Pancreas (tissue), 10 donors: Measurements from ENCODE around the gene ZNF784. TPM values are rescaled to one million over a fixed set of nuclear protein-coding genes. Genes with fewer than 3 reads are reported as not detected.

Source experiments
- ATAC-seq, 4 donors: fragments of 200-7000 bp; cut with Tn5 transposase; one replicate each; pipeline versions ENCODE4 v1.8.0 to v1.9.1; 2020; ENCODE audit warnings: mild to moderate bottlenecking in 4 of 4, moderate library complexity in 4 of 4
- DNase-seq, 6 donors: peaks; one replicate each; pipeline ENCODE4 v3.0.0-alpha.2; 2020
- FAIRE-seq: peaks from 2 replicates; lab custom pipeline; 2012; peaks lifted over from hg19 to GRCh38; lab: Jason Lieb, UNC
- H3K27ac ChIP-seq, 4 donors: fragments of 200-600 bp; sonication (generic); 1 replicate in 3 of 4; 2 replicates in 1 of 4; pipeline versions ENCODE4 v1.5.0 to v1.8.0; 2020
- H3K27me3 ChIP-seq, 4 donors: fragments of 200-600 bp; one replicate each; pipeline ENCODE4 v1.8.0; 2021
- H3K36me3 ChIP-seq, 3 donors: fragments of 200-600 bp; sonication (generic) in 1 of 3; one replicate each; pipeline versions ENCODE4 v1.5.0 to v1.8.0; 2020 to 2021
- H3K4me1 ChIP-seq, 3 donors: fragments of 200-600 bp; one replicate each; pipeline ENCODE4 v1.8.0; 2021
- H3K4me3 ChIP-seq, 4 donors: fragments of 200-600 bp; sonication (generic) in 2 of 4; one replicate each; pipeline versions ENCODE4 v1.5.0 to v1.8.0; 2020 to 2021
- H3K9me3 ChIP-seq, 4 donors: fragments of 200-600 bp; one replicate each; pipeline ENCODE4 v1.8.0; 2021
- CTCF ChIP-seq, 4 donors: fragments of 200-600 bp; sonication (generic) in 3 of 4; IDR thresholded peaks; one replicate each; pipeline versions ENCODE4 v1.5.0 to v1.8.0; 2021; ENCODE audit warnings: antibody characterized with exemption in 4 of 4
- WGBS, 2 donors: extraction: QIAGEN DNeasy Blood & Tissue Kit; methylation state at CpG; one replicate each; pipeline ENCODE4 v1.1.7; 2013; 5-methylcytosine and 5-hydroxymethylcytosine counted together
- intact Hi-C, 3 donors: fragments of 100-400 bp; cut with DNase I; formaldehyde crosslinking; loops; one replicate each; pipeline versions ENCODE4 v1.11.1 to v1.14.2; 2022
- polyA plus RNA-seq, 2 donors: library from polyadenylated mRNA; stranded (reverse); fragments of 200-250 nt; gene quantifications; one replicate each; pipeline ENCODE4 v1.2.3, GENCODE V29; 2013
- total RNA-seq, 6 donors: library from RNA; stranded (reverse); fragmentation: NEBNext Ultra II Directional in 4 of 6; extraction: Animal tissue kit (Norgen Biotek cat#: 25700) in 4 of 6; gene quantifications; one replicate each; pipeline versions ENCODE4 v1.2.1 to v1.2.4, GENCODE V29; 2021 to 2023
- donor health status: healthy with polysubstance abuse.
- donor health status: DM: no; HTN: no; CAD: no; lungs with moderate emphysema.
- donor health status: DM: no; HTN: no; CAD: no.
- donor health status: control.
- donor health status: control.
- donor health status: Bipolar disorder and iron deficiency.
- donor health status: DM: yes; HTN: yes; CAD: no.
- donor health status: DM: no; HTN: no; CAD: no.
- donor health status: DM: no; HTN: no; CAD: no.
- donor health status: DM: yes; HTN: yes; CAD: no.

ZNF784 gene
- total and polyA plus RNA-seq, 8 donors: 3.7 to 12.9 (median 5.1) TPM

GRCh38 chr19:55644191-55644833 is 19.9 kb upstream of the ZNF784 start:
- no peak for FAIRE-seq
- peak overlapping the region in 1 of 4 donors; percentile 31 for H3K27ac ChIP-seq
- ATAC-seq: no peak
- intact Hi-C loops: no loop called here
- WGBS, 2 donors: 46 to 49% methylated on average over 11 to 12 of the region's 12 CpGs
- H3K9me3 ChIP-seq: no peaks in the 10 kb centered on the region
- peaks cover 7 to 18% (median 18%) of the 10 kb centered on the region in 3 donors for H3K4me1 ChIP-seq
- H3K4me3 ChIP-seq: peak overlapping the region; percentile 33 to 86 (median 68)
- TF ChIP-seq CTCF (IDR thresholded peaks at IDR 0.05): no peak
- no peaks in the 10 kb centered on the region for H3K27me3 ChIP-seq
- peak in 1 of 6 donors; percentile 30 for DNase-seq
- no peaks in the 10 kb centered on the region for H3K36me3 ChIP-seq

- H3K36me3 ChIP-seq: no peaks in the 10 kb centered on the region
- peaks cover 7 to 19% (median 17%) of the 10 kb centered on the region in 3 donors for H3K4me1 ChIP-seq
- H3K9me3 ChIP-seq: no peaks in the 10 kb centered on the region
- peak in 2 of 6 donors; percentile 16 to 80 for DNase-seq
- intact Hi-C loops: no loop called here
- peak overlapping the region; percentile 33 to 86 (median 68) for H3K4me3 ChIP-seq
- no peak for TF ChIP-seq CTCF (IDR thresholded peaks at IDR 0.05)
- H3K27ac ChIP-seq: peak overlapping the region; percentile 31 to 89 (median 54)
- H3K27me3 ChIP-seq: no peaks in the 10 kb centered on the region
- no peak for ATAC-seq
- no peak for FAIRE-seq
- WGBS, 2 donors: 0% methylated on average over 14 to 15 of the region's 15 CpGs
These were observed 19.5 kb upstream of the ZNF784 start for GRCh38 chr19:55643887-55644176.

DNA sequence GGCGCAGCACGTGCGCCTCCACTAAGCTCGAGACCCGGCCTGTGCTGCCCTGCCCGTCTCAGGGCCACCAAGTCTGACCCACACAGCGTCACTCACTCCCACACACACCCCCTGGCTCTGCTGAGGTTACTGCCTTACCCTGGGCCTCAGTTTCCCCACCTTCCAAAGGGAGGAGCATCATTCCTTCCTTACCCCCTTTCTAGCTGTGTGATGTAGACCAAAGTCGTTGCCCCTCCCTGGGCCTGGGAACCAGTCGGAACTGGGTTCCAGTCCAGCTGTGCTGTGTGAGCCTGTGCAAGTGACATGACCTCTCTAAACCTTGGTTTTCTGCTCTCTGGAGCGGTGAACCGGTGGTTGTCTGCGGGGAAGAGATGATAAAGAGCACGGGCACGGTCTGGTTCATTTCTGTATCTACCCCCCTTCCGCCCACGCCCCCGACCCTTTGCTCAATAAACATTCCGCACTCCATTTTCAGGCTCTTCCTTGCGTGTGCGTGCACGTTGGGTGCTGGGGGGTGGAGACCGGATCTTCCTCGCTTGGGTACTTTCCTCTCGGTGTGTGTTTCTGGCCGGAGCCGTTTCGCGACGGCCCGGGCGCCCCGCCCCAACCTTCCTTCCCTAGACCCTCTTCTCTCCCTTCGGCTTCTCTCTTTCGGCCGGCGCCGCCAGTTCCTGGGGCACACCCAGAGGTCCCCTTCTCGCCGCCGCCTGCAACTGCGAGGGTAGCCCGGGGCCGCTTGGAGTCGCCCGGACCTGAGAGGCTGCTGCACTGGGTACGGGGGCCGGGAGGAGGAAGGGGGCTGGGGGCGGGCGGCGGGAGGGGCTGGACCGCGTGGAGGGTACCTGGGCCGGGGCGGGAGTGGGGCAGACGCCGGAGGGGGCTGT is 18.9 kb upstream of the ZNF784 start, which contains the start of gene ZNF581:
ZNF581 (plus strand) TSS at position 647 of the 884 bp plus-strand sequence. CDS start 923 bp downstream, outside the sequence.
- peak within 1 kb of the TSS; percentile 31 to 89 (median 54) for H3K27ac ChIP-seq
- ATAC-seq: peak; percentile 49 to 64 (median 62)
- intact Hi-C loops: no loop called here
- 2 to 3% methylated on average over 49 to 56 of the region's 56 CpGs for whole genome bisulfite sequencing, 2 donors
- no peaks in the 10 kb centered on the region for H3K36me3 ChIP-seq
- TF ChIP-seq CTCF (IDR thresholded peaks at IDR 0.05): no peak
- peaks cover 7 to 19% (median 12%) of the 10 kb centered on the region in 3 donors for H3K4me1 ChIP-seq
- H3K9me3 ChIP-seq: no peaks in the 10 kb centered on the region
- no peak for FAIRE-seq
- peak; percentile 64 to 91 (median 76) for DNase-seq
- peak within 1 kb of the TSS; percentile 33 to 86 (median 68) for H3K4me3 ChIP-seq
- H3K27me3 ChIP-seq: no peaks in the 10 kb centered on the region

GRCh38 chr19:55642153-55643002 is 18.0 kb upstream of the ZNF784 start:
- intact Hi-C loops: no loop called here
- Histone ChIP-seq H3K4me3 (peak overlapping the region; percentile 33 to 86 (median 68)), H3K9me3 (no peaks in the 10 kb centered on the region), H3K27ac (peak overlapping the region; percentile 31 to 89 (median 54)), H3K27me3 (no peaks in the 10 kb centered on the region), H3K36me3 (no peaks in the 10 kb centered on the region), H3K4me1 (peaks cover 7 to 17% (median 10%) of the 10 kb centered on the region in 3 donors)
- ATAC-seq (peak; percentile 1 to 6 (median 4)), DNase-seq (peak in 3 of 6 donors; percentile 32 to 82 (median 59)), FAIRE-seq (no peak)
- no peak for TF ChIP-seq CTCF (IDR thresholded peaks at IDR 0.05)
- 1% methylated on average over 36 to 65 of the region's 65 CpGs for WGBS, 2 donors
